Naive thymus-derived CD8-positive, alpha-beta T cell (primary cell): Measurements from ENCODE around the gene IL24. TPM values are rescaled to one million over a fixed set of nuclear protein-coding genes. Genes with fewer than 3 reads are reported as not detected.
A peak's percentile ranks its signal among the peaks of the same experiment; 100 is the strongest.

ENCODE experiments used
- ATAC-seq, 2 donors: fragments of 150-1000 bp; cut with Tn5 transposase in 1 of 2; sonication (Bioruptor Pico), chemical (Tn5 transposase) in 1 of 2; 1 replicate in 1 of 2; 2 replicates in 1 of 2; pipeline ENCODE4 v1.10.0; 2021; ENCODE audit warnings: mild to moderate bottlenecking in 2 of 2, moderate library complexity in 2 of 2
- POLR2A ChIA-PET: fragments of 350-600 bp; sonication (Branson Sonifier 250); formaldehyde crosslinking; loops from one replicate; lab custom pipeline; 2021; ENCODE audit warnings: antibody characterized with exemption; lab: Charles Lee
- DNase-seq, 10 donors: peaks; one replicate each; pipeline versions ENCODE4 v3.0.0 to v3.0.0-alpha.2; 2020 to 2022
- H3K27ac Mint-ChIP-seq, 10 donors: one replicate each; pipeline ENCODE4 v1.8.0; 2020 to 2022; ENCODE audit warnings: mild to moderate bottlenecking in 10 of 10, mixed read lengths in 10 of 10, moderate library complexity in 4 of 10, inconsistent platforms in 1 of 10
- H3K27me3 Mint-ChIP-seq, 5 donors: one replicate each; pipeline ENCODE4 v1.8.0; 2021 to 2022; ENCODE audit warnings: mixed read lengths in 5 of 5
- H3K36me3 Mint-ChIP-seq, 3 donors: one replicate each; pipeline ENCODE4 v1.8.0; 2020 to 2022; ENCODE audit warnings: mixed read lengths in 3 of 3, mild to moderate bottlenecking in 2 of 3, inconsistent platforms in 1 of 3
- H3K4me1 Mint-ChIP-seq, 4 donors: one replicate each; pipeline ENCODE4 v1.8.0; 2021 to 2022; ENCODE audit warnings: mixed read lengths in 4 of 4
- H3K4me3 Mint-ChIP-seq, 10 donors: one replicate each; pipeline ENCODE4 v1.8.0; 2020 to 2022; ENCODE audit warnings: mild to moderate bottlenecking in 10 of 10, mixed read lengths in 10 of 10, moderate library complexity in 6 of 10, inconsistent platforms in 1 of 10
- H3K9me3 Mint-ChIP-seq, 9 donors: one replicate each; pipeline ENCODE4 v1.8.0; 2020 to 2022; ENCODE audit warnings: mixed read lengths in 9 of 9, mild to moderate bottlenecking in 3 of 9, inconsistent platforms in 1 of 9, moderate library complexity in 1 of 9
- polyA plus RNA-seq, 3 donors: library from polyadenylated mRNA; unstranded; fragments of 300-500 nt; fragmentation: Illumina TruSeq; gene quantifications; one replicate each; pipeline ENCODE4 v1.2.3, GENCODE V29; 2021
- total RNA-seq, 8 experiments: library from RNA in 2 of 8; stranded (reverse) in 2 of 8; gene quantifications; one replicate each; pipeline ENCODE4 v1.2.3 and lab custom pipeline; 2021 to 2026

The IL24 gene
- total and polyA plus RNA-seq, 5 experiments from 2014 or later: 16.3 to 29.8 (median 19.3) TPM; not detected in 2

DNA sequence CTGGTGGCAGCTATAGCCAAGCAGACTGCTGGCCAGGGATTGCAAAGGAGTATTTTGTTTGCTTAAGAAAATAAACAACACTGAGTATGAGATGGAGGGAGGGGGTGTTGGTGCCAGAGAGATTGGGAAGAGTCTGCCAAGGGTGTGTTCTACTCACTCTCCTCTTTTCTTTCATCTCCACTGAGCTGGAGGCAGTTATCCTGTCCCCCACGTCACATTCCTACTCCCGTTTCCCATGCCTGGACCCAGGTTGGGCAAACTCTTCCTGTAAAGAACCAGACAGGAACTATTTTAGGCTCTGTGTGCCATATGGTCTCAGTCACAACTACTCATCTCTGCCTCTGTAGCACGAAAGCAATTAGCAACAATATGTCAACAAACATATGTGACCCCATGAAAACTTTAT, 1.4 kb upstream of the IL24 start:
- no peak for DNase-seq
- Mint-ChIP-seq H3K9me3 (no peaks in the 10 kb centered on the region), H3K4me3 (no peak overlapping the region), H3K36me3 (no peaks in the 10 kb centered on the region), H3K27ac (peak overlapping the region in 5 of 10 donors; percentile 26 to 64 (median 51)), H3K27me3 (no peaks in the 10 kb centered on the region), H3K4me1 (peaks cover 29 to 64% (median 51%) of the 10 kb centered on the region in 4 donors)
- no peak for ATAC-seq
- POLR2A ChIA-PET: interaction anchor here (0.9 to 17.7 kb wide), 3 partner anchors 11 to 21 kb away, joined by 3 to 562 read pairs (median 76); partner anchors contain the start of gene FCMR

DNA sequence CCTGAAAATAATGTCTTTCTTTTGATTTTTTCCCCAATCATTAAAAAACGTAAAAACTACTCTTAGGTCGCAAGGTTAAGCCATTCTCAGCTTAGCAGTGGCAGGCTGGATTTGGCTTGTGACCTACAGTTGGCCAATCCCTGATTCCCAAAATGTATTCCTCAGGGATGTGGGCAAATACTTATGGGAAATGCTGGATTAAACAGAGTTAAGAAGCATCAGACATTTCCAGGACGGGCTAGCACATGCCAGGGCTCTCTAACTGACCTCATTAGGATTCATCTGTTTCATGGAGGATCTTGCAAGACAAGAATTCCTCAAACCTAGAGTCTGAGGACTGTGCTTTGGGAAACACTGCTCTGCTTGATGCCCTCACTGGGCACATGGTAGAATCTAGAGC, 982 bp upstream of the IL24 start:
- Mint-ChIP-seq H3K4me3 (no peak overlapping the region), H3K4me1 (peaks cover 29 to 64% (median 51%) of the 10 kb centered on the region in 4 donors), H3K27me3 (no peaks in the 10 kb centered on the region), H3K27ac (peak overlapping the region in 5 of 10 donors; percentile 15 to 66 (median 40)), H3K36me3 (peaks cover 0 to 1% (median 0%) of the 10 kb centered on the region in 3 donors), H3K9me3 (no peaks in the 10 kb centered on the region)
- ATAC-seq (no peak), DNase-seq (no peak)
- POLR2A ChIA-PET: interaction anchor here (0.9 to 17.7 kb wide), 5 partner anchors 10 to 31 kb away, joined by 3 to 562 read pairs (median 4); partner anchors contain the start of genes FCMR and IL20

- H3K27ac Mint-ChIP-seq: peak overlapping the region; percentile 56 to 97 (median 84)
- H3K36me3 Mint-ChIP-seq: peaks cover 0 to 21% (median 2%) of the 10 kb centered on the region in 3 donors
- ATAC-seq (no peak), DNase-seq (no peak)
- H3K9me3 Mint-ChIP-seq: no peaks in the 10 kb centered on the region
- peaks cover 30 to 79% (median 65%) of the 10 kb centered on the region in 4 donors for H3K4me1 Mint-ChIP-seq
- POLR2A ChIA-PET: interaction anchor here (6.6 to 17.7 kb wide), 2 partner anchors 8 to 19 kb away, joined by 76 to 562 read pairs; partner anchors contain the start of gene FCMR
- H3K4me3 Mint-ChIP-seq: peak overlapping the region in 2 of 10 donors; percentile 9 to 39
- no peaks in the 10 kb centered on the region for H3K27me3 Mint-ChIP-seq
Observed at GRCh38 chr1:206898089-206898914, 1.1 kb downstream of the IL24 start.

DNA sequence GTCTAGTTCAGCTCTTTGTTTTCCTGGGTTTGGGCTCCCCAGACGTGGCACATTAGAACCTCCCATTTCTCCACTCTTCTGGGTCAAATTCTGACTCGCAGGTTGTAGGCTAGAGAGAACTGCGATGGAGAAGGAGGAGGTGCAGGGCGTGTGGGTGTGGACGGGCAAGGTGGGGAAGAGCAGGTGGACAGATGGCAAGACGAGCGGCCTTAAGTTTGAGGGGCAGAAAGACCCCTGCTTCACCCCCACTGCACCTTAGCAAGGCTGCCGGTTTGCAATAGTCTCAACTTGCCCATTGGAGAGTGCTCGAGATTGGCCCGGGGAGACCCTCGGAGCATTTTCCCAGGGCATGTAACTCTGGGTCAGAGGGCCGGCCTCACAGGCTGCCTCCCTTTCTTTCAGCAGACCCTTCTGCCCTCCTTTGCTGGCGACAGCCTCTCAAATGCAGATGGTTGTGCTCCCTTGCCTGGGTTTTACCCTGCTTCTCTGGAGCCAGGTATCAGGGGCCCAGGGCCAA, 1.7 kb downstream of the IL24 start:
- Mint-ChIP-seq H3K9me3 (no peaks in the 10 kb centered on the region), H3K4me1 (peaks cover 31 to 83% (median 71%) of the 10 kb centered on the region in 4 donors), H3K36me3 (peaks cover 4 to 28% (median 6%) of the 10 kb centered on the region in 3 donors), H3K4me3 (peak overlapping the region in 3 of 10 donors; percentile 26 to 39 (median 33)), H3K27me3 (no peaks in the 10 kb centered on the region), H3K27ac (peak overlapping the region; percentile 51 to 97 (median 86))
- DNase-seq: no peak
- no peak for ATAC-seq
- POLR2A ChIA-PET: interaction anchor here (1.0 to 17.7 kb wide), 10 partner anchors 9 to 159 kb away, joined by 3 to 562 read pairs (median 8); partner anchors contain the start of gene FCMR

DNA sequence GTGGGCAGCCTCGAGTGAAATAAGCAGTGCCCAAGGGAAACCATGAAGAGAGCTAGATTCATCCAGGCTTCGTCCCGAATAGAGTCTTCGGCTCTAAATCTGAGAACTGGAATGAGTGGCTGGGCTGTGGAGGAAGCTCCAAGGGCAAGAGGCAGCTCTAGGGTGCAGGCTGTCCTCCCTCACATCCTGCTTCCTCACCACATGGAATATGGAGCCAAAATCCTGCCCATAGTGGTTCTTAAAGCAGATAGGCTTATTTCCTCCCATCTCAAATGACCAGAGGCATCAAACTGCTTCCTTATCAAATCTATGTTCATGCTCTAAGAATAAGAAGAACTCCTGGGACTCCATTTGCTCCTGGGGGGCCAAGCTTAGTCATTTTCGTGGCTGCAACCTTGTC, 2.5 kb downstream of the IL24 start:
- Mint-ChIP-seq H3K4me1 (peaks cover 33 to 86% (median 76%) of the 10 kb centered on the region in 4 donors), H3K4me3 (no peak overlapping the region), H3K27me3 (no peaks in the 10 kb centered on the region), H3K27ac (peak overlapping the region; percentile 49 to 97 (median 86)), H3K36me3 (peaks cover 12 to 35% (median 13%) of the 10 kb centered on the region in 3 donors), H3K9me3 (no peaks in the 10 kb centered on the region)
- ATAC-seq (no peak), DNase-seq (no peak)
- POLR2A ChIA-PET: interaction anchor here (1.0 to 17.7 kb wide), 15 partner anchors 7 to 162 kb away, joined by 3 to 562 read pairs (median 5); partner anchors contain the start of gene FCMR

- H3K27me3 Mint-ChIP-seq: no peaks in the 10 kb centered on the region
- DNase-seq (peak in 2 of 10 donors; percentile 14 to 62), ATAC-seq (no peak)
- H3K27ac Mint-ChIP-seq: peak overlapping the region; percentile 49 to 97 (median 86)
- POLR2A ChIA-PET: interaction anchor here (1.0 to 17.7 kb wide), 19 partner anchors 8 to 162 kb away, joined by 3 to 562 read pairs (median 4); partner anchors contain the start of gene FCMR
- H3K4me1 Mint-ChIP-seq: peaks cover 37 to 90% (median 78%) of the 10 kb centered on the region in 4 donors
- H3K4me3 Mint-ChIP-seq: peak overlapping the region in 2 of 10 donors; percentile 3 to 53
- no peaks in the 10 kb centered on the region for H3K9me3 Mint-ChIP-seq
- H3K36me3 Mint-ChIP-seq: peaks cover 14 to 39% (median 18%) of the 10 kb centered on the region in 3 donors
Observed at GRCh38 chr1:206900149-206900548, 2.9 kb downstream of the IL24 start.

GRCh38 chr1:206901944-206902343, 4.7 kb downstream of the IL24 start:
- ATAC-seq (no peak), DNase-seq (no peak)
- H3K27ac Mint-ChIP-seq: peak overlapping the region in 9 of 10 donors; percentile 8 to 97 (median 86)
- H3K4me1 Mint-ChIP-seq: peaks cover 43 to 95% (median 86%) of the 10 kb centered on the region in 4 donors
- no peaks in the 10 kb centered on the region for H3K9me3 Mint-ChIP-seq
- peaks cover 14 to 55% (median 26%) of the 10 kb centered on the region in 3 donors for H3K36me3 Mint-ChIP-seq
- H3K4me3 Mint-ChIP-seq: no peak overlapping the region
- POLR2A ChIA-PET: interaction anchor here (1.0 to 17.7 kb wide), 9 partner anchors 7 to 109 kb away, joined by 3 to 562 read pairs (median 10); partner anchors contain the start of genes FCMR and IL20
- H3K27me3 Mint-ChIP-seq: no peaks in the 10 kb centered on the region

DNA sequence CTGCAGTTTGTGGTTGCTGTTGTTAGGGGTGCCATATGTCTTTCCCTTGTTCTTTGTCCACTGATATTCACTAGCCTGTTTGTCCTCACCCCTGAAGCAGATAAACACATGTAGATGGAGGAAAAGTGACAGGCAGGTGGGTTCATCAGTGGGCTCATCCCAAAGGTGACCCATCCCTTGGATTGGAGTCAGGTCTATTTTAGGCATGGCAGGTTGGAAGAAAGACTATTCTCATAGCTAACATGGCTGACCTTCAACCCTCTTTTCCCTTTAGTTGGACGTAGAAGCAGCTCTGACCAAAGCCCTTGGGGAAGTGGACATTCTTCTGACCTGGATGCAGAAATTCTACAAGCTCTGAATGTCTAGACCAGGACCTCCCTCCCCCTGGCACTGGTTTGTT, 5.5 kb downstream of the IL24 start:
- H3K4me1 Mint-ChIP-seq: peaks cover 40 to 94% (median 87%) of the 10 kb centered on the region in 4 donors
- no peaks in the 10 kb centered on the region for H3K27me3 Mint-ChIP-seq
- H3K27ac Mint-ChIP-seq: peak overlapping the region; percentile 22 to 99 (median 87)
- ATAC-seq (no peak), DNase-seq (no peak)
- H3K36me3 Mint-ChIP-seq: peaks cover 14 to 62% (median 26%) of the 10 kb centered on the region in 3 donors
- POLR2A ChIA-PET: interaction anchor here (0.8 to 17.7 kb wide), 6 partner anchors 10 to 28 kb away, joined by 3 to 562 read pairs (median 9); partner anchors contain the start of gene FCMR
- no peak overlapping the region for H3K4me3 Mint-ChIP-seq
- H3K9me3 Mint-ChIP-seq: no peaks in the 10 kb centered on the region

DNA sequence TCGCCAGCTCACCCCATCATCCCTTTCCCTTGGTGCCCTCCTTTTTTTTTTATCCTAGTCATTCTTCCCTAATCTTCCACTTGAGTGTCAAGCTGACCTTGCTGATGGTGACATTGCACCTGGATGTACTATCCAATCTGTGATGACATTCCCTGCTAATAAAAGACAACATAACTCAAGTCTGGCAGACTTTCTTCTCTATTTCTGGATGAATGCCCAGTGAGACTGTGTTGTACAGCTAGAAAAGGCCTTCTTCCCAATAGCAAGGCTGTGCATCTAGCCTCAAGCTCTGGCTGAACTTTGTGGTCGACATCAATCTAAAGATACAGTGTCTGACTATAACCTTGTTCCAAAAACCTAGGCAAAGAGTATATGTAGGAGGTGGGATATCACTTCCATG, 6.4 kb downstream of the IL24 start:
- H3K27me3 Mint-ChIP-seq: no peaks in the 10 kb centered on the region
- POLR2A ChIA-PET: interaction anchor here (1.2 to 17.7 kb wide), 5 partner anchors 9 to 111 kb away, joined by 3 to 562 read pairs (median 76); partner anchors contain the start of genes FCMR and IL24
- peaks cover 19 to 71% (median 32%) of the 10 kb centered on the region in 3 donors for H3K36me3 Mint-ChIP-seq
- DNase-seq: no peak
- peaks cover 43 to 96% (median 90%) of the 10 kb centered on the region in 4 donors for H3K4me1 Mint-ChIP-seq
- ATAC-seq: no peak
- peak overlapping the region in 2 of 10 donors; percentile 22 to 81 for H3K4me3 Mint-ChIP-seq
- H3K27ac Mint-ChIP-seq: peak overlapping the region; percentile 2 to 99 (median 94)
- H3K9me3 Mint-ChIP-seq: no peaks in the 10 kb centered on the region

GRCh38 chr1:206904423-206905142, 7.3 kb downstream of the IL24 start:
- POLR2A ChIA-PET: interaction anchor here (1.0 to 17.7 kb wide), 8 partner anchors 10 to 135 kb away, joined by 3 to 562 read pairs (median 6); partner anchors contain the start of genes FCMR and IL24
- H3K27me3 Mint-ChIP-seq: no peaks in the 10 kb centered on the region
- peak overlapping the region; percentile 58 to 99 (median 95) for H3K27ac Mint-ChIP-seq

More at GRCh38 chr1:206904423-206905142, 7.3 kb downstream of the IL24 start:
- Mint-ChIP-seq H3K9me3 (no peaks in the 10 kb centered on the region), H3K4me1 (peaks cover 42 to 93% (median 88%) of the 10 kb centered on the region in 4 donors), H3K36me3 (peaks cover 19 to 75% (median 35%) of the 10 kb centered on the region in 3 donors), H3K4me3 (peak overlapping the region in 9 of 10 donors; percentile 2 to 82 (median 76))
- no peak for ATAC-seq
- no peak for DNase-seq
